ENCODE results near the gene AZGP1.

GRCh38 chr7:99918959-99919813 is 56.6 kb downstream of the AZGP1 start, which contains the start of gene TRIM4:
- TF ChIP-seq, protein P1, sequence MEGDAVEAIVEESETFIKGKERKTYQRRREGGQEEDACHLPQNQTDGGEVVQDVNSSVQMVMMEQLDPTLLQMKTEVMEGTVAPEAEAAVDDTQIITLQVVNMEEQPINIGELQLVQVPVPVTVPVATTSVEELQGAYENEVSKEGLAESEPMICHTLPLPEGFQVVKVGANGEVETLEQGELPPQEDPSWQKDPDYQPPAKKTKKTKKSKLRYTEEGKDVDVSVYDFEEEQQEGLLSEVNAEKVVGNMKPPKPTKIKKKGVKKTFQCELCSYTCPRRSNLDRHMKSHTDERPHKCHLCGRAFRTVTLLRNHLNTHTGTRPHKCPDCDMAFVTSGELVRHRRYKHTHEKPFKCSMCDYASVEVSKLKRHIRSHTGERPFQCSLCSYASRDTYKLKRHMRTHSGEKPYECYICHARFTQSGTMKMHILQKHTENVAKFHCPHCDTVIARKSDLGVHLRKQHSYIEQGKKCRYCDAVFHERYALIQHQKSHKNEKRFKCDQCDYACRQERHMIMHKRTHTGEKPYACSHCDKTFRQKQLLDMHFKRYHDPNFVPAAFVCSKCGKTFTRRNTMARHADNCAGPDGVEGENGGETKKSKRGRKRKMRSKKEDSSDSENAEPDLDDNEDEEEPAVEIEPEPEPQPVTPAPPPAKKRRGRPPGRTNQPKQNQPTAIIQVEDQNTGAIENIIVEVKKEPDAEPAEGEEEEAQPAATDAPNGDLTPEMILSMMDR (IDR thresholded peaks at IDR 0.05): peak; percentile 20; the same call in 1 of the 2 replicates
- TF ChIP-seq RFX5 (IDR thresholded peaks at IDR 0.05; ENCODE audit: low read length) (no peak), EZH2phosphoT487 (IDR thresholded peaks at IDR 0.05; ENCODE audit: borderline replicate concordance, low read depth) (no peak), CHD2 (IDR thresholded peaks at IDR 0.05; ENCODE audit: low read length, partially characterized antibody) (no peak), NFIC (IDR thresholded peaks at IDR 0.05; ENCODE audit: borderline replicate concordance) (no peak), RAD21 (IDR thresholded peaks at IDR 0.05; ENCODE audit: low read length) (no peak)
- TF ChIP-seq, protein P2, sequence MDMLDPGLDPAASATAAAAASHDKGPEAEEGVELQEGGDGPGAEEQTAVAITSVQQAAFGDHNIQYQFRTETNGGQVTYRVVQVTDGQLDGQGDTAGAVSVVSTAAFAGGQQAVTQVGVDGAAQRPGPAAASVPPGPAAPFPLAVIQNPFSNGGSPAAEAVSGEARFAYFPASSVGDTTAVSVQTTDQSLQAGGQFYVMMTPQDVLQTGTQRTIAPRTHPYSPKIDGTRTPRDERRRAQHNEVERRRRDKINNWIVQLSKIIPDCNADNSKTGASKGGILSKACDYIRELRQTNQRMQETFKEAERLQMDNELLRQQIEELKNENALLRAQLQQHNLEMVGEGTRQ (IDR thresholded peaks at IDR 0.05; ENCODE audit: borderline replicate concordance, low read depth, low read length): no peak

Measured in SK-N-SH (cell line).